ENCODE data around the gene PELI2. TPM values are rescaled to one million over a fixed set of nuclear protein-coding genes. Genes with fewer than 3 reads are reported as not detected.

PELI2 gene
- total RNA-seq, 1 donor, result 14.1 TPM

DNA sequence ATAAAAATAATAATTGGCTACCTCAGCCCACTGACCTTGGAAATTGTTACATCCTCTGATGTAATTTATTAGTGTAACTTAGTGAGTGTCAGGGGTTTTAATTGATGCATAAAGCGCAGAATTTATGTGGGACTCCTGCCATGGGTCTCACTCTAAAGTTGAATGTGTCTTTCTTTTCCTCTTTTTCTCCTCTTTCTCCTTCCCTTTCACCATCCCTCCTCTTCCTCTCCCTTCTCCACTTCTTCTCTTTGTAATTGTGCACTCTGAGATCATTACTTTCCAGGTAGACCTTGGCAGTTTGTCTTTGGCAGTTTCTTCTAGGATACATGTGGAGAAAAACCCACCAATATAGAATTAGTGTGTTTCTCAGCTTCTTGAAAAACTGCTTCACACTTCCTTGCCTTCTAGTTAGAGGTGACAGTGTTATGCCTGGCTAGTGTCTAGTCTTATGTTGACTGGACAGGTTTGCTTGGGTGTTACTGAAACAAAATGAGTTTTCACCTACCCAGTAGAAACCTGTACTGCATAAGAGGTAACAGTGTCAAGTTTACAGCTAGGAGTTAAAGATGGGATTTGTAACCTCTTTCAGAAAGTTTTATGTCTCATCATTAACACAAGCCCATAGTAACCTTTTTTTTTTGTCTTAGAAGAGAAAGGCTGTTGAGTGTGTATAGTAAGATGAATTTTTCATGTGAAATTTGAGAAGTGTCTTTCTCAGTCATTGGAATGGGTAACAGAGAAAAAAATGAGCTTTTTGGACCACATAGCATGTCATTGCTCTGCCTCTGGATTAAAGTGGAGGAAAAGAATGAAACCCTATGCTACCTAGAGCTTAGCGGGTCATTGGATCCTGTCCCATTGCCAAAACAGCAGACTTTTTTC lies 18.6 kb downstream of the PELI2 start:
- Histone ChIP-seq H3K36me3 (ENCODE audit: insufficient read depth, low read length) (no peaks in the 10 kb centered on the region), H3K27me3 (ENCODE audit: insufficient read depth, low read length) (no peaks in the 10 kb centered on the region), H3K4me3 (ENCODE audit: insufficient read depth, low read length) (no peak overlapping the region), H3K4me1 (ENCODE audit: insufficient read depth, low read length) (no peaks in the 10 kb centered on the region), H3K27ac (ENCODE audit: low read depth, low read length) (no peak overlapping the region), H2AFZ (ENCODE audit: low read length) (no peak overlapping the region), H3K4me2 (ENCODE audit: insufficient read depth, low read length) (no peak overlapping the region), H3K9me3 (ENCODE audit: low read depth, low read length) (no peaks in the 10 kb centered on the region), H3K79me2 (ENCODE audit: insufficient read depth, low read length) (peaks cover 4% of the 10 kb centered on the region), H4K20me1 (ENCODE audit: insufficient read depth, low read length) (no peaks in the 10 kb centered on the region)
- TF ChIP-seq, protein P1, sequence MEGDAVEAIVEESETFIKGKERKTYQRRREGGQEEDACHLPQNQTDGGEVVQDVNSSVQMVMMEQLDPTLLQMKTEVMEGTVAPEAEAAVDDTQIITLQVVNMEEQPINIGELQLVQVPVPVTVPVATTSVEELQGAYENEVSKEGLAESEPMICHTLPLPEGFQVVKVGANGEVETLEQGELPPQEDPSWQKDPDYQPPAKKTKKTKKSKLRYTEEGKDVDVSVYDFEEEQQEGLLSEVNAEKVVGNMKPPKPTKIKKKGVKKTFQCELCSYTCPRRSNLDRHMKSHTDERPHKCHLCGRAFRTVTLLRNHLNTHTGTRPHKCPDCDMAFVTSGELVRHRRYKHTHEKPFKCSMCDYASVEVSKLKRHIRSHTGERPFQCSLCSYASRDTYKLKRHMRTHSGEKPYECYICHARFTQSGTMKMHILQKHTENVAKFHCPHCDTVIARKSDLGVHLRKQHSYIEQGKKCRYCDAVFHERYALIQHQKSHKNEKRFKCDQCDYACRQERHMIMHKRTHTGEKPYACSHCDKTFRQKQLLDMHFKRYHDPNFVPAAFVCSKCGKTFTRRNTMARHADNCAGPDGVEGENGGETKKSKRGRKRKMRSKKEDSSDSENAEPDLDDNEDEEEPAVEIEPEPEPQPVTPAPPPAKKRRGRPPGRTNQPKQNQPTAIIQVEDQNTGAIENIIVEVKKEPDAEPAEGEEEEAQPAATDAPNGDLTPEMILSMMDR (IDR thresholded peaks at IDR 0.05; ENCODE audit: extremely low read depth, low read depth, low read length), result no peak
- DNase-seq (ENCODE audit: insufficient read length, low spot score, missing footprints), result no peak

DNA sequence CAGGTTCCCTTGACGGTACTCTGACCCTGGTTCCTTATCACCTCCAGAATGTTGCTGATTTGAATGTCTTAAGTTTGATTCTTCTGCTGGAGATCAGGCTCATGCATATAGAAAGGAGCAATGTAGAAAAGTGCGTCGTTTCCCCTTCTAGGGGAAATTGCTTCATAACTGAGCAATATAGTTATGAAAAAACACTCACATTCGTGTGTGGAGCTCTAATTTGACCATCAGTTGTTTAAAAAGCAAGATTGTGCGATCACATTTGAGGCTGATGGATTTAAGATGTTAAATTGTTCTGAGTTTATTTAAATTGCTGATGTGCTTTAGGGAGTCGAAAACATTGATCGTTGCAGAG lies 19.2 kb downstream of the PELI2 start:
- Histone ChIP-seq H3K27me3 (ENCODE audit: insufficient read depth, low read length) (no peaks in the 10 kb centered on the region), H3K4me1 (ENCODE audit: insufficient read depth, low read length) (no peaks in the 10 kb centered on the region), H3K79me2 (ENCODE audit: insufficient read depth, low read length) (peaks cover 4% of the 10 kb centered on the region), H3K9me3 (ENCODE audit: low read depth, low read length) (no peaks in the 10 kb centered on the region), H4K20me1 (ENCODE audit: insufficient read depth, low read length) (no peaks in the 10 kb centered on the region), H2AFZ (ENCODE audit: low read length) (no peak overlapping the region), H3K36me3 (ENCODE audit: insufficient read depth, low read length) (no peaks in the 10 kb centered on the region), H3K4me2 (ENCODE audit: insufficient read depth, low read length) (no peak overlapping the region), H3K27ac (ENCODE audit: low read depth, low read length) (no peak overlapping the region), H3K4me3 (ENCODE audit: insufficient read depth, low read length) (no peak overlapping the region)
- DNase-seq (ENCODE audit: insufficient read length, low spot score, missing footprints), result no peak
- TF ChIP-seq, protein P1 (IDR thresholded peaks at IDR 0.05; ENCODE audit: extremely low read depth, low read depth, low read length), result no peak

DNA sequence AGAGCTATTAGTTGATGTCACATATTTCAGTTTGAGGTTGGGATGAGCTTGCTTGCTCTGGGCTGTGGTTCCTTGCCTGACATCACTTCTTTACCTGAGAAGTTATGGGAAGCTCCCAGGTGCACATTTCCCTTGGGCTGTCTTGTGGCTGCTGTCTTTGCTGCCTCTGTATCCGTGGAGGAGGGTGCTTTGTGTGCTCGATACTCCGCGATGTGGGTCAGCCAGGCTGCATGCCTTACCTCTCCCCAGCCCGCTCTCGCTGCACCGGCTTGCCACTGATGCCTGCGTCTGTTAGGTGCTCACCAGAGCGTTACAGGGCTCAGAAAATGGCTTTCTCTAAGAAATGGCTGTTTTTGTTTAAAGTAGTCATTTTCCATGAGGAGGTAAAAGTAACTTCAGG lies 19.6 kb downstream of the PELI2 start:
- no peak overlapping the region for H3K4me2 ChIP-seq (ENCODE audit: insufficient read depth, low read length)
- no peaks in the 10 kb centered on the region for H3K9me3 ChIP-seq (ENCODE audit: low read depth, low read length)
- no peaks in the 10 kb centered on the region for H3K4me1 ChIP-seq (ENCODE audit: insufficient read depth, low read length)
- H3K4me3 ChIP-seq (ENCODE audit: insufficient read depth, low read length), result no peak overlapping the region
- TF ChIP-seq, protein P1 (IDR thresholded peaks at IDR 0.05; ENCODE audit: extremely low read depth, low read depth, low read length), result no peak
- no peaks in the 10 kb centered on the region for H3K27me3 ChIP-seq (ENCODE audit: insufficient read depth, low read length)
- no peaks in the 10 kb centered on the region for H4K20me1 ChIP-seq (ENCODE audit: insufficient read depth, low read length)
- H3K27ac ChIP-seq (ENCODE audit: low read depth, low read length), result no peak overlapping the region
- no peak for DNase-seq (ENCODE audit: insufficient read length, low spot score, missing footprints)
- no peaks in the 10 kb centered on the region for H3K36me3 ChIP-seq (ENCODE audit: insufficient read depth, low read length)
- no peak overlapping the region for H2AFZ ChIP-seq (ENCODE audit: low read length)
- peaks cover 4% of the 10 kb centered on the region for H3K79me2 ChIP-seq (ENCODE audit: insufficient read depth, low read length)

DNA sequence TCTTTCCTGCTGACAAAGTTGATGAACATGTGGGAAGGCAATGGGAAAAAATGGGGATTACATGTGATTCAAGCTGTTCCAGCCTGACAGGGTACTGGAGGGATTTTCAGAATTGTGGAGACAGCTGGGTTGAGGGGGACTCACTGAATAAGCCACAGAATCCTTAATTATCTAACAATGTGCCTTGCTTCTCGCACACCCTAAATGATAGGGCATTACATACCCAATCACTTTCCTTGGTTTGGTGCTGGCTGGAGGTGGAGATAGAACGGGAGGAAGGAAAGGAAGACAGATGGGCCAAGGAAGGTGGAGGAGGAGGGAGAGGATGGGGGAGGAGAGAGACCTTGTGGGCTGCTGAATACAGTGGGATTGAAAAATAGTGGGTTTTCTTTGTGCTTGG lies 20.7 kb downstream of the PELI2 start:
- Histone ChIP-seq H3K79me2 (ENCODE audit: insufficient read depth, low read length) (peaks cover 4% of the 10 kb centered on the region), H3K4me1 (ENCODE audit: insufficient read depth, low read length) (no peaks in the 10 kb centered on the region), H3K27ac (ENCODE audit: low read depth, low read length) (no peak overlapping the region), H4K20me1 (ENCODE audit: insufficient read depth, low read length) (no peaks in the 10 kb centered on the region), H3K4me2 (ENCODE audit: insufficient read depth, low read length) (no peak overlapping the region), H3K9me3 (ENCODE audit: low read depth, low read length) (no peaks in the 10 kb centered on the region), H3K27me3 (ENCODE audit: insufficient read depth, low read length) (no peaks in the 10 kb centered on the region), H2AFZ (ENCODE audit: low read length) (no peak overlapping the region), H3K4me3 (ENCODE audit: insufficient read depth, low read length) (no peak overlapping the region), H3K36me3 (ENCODE audit: insufficient read depth, low read length) (no peaks in the 10 kb centered on the region)
- TF ChIP-seq, protein P1 (IDR thresholded peaks at IDR 0.05; ENCODE audit: extremely low read depth, low read depth, low read length), result no peak
- no peak for DNase-seq (ENCODE audit: insufficient read length, low spot score, missing footprints)

Data from osteoblast (primary cell).